Heart right ventricle (tissue), 16 donors: Measurements from ENCODE around the gene KRT86. TPM values are rescaled to one million over a fixed set of nuclear protein-coding genes. Genes with fewer than 3 reads are reported as not detected.
"Not testable (repeated sequence)": the region's sequence is repeated elsewhere in the genome, so short reads cannot be mapped to it uniquely, and the experiment has no call there.

Experiments used
- ATAC-seq, 8 donors: fragments of 200-7000 bp; cut with Tn5 transposase; one replicate each; pipeline ENCODE4 v1.9.1; 2020; ENCODE audit warnings: mild to moderate bottlenecking in 8 of 8, moderate library complexity in 8 of 8, moderate number of reproducible peaks in 1 of 8
- DNase-seq, 2 donors: peaks; one replicate each; pipeline ENCODE4 v3.0.0-alpha.2; 2020
- H3K27ac ChIP-seq, 10 donors: fragments of 200-600 bp; sonication (generic) in 2 of 10; one replicate each; pipeline versions ENCODE4 v1.5.0 to v1.8.0; 2020 to 2022; ENCODE audit warnings: mild to moderate bottlenecking in 3 of 10
- H3K27me3 ChIP-seq, 7 donors: fragments of 200-600 bp; one replicate each; pipeline ENCODE4 v1.8.0; 2021 to 2022; ENCODE audit warnings: mild to moderate bottlenecking in 2 of 7
- H3K36me3 ChIP-seq, 9 donors: fragments of 200-600 bp; sonication (generic) in 1 of 9; one replicate each; pipeline versions ENCODE4 v1.5.0 to v1.8.0; 2020 to 2022; ENCODE audit warnings: mild to moderate bottlenecking in 2 of 9
- H3K4me1 ChIP-seq, 9 donors: fragments of 200-600 bp; sonication (generic) in 1 of 9; one replicate each; pipeline versions ENCODE4 v1.5.0 to v1.8.0; 2020 to 2022; ENCODE audit warnings: mild to moderate bottlenecking in 4 of 9
- H3K4me3 ChIP-seq, 10 donors: fragments of 200-600 bp; sonication (generic) in 2 of 10; one replicate each; pipeline versions ENCODE4 v1.5.0 to v1.8.0; 2020 to 2022; ENCODE audit warnings: mild to moderate bottlenecking in 7 of 10, moderate library complexity in 2 of 10
- H3K9me3 ChIP-seq, 11 donors: fragments of 200-600 bp in 10 of 11; sonication (generic) in 2 of 11; one replicate each; pipeline versions ENCODE4 v1.5.0 to v1.8.0; 2013 to 2022; ENCODE audit warnings: mild to moderate bottlenecking in 2 of 11, control low read depth in 1 of 11, moderate library complexity in 1 of 11
- WGBS, 2 donors: extraction: QIAGEN DNeasy Blood & Tissue Kit; methylation state at CpG; one replicate each; pipeline ENCODE4 v1.1.7; 2013; ENCODE audit warnings: inconsistent platforms in 1 of 2; 5-methylcytosine and 5-hydroxymethylcytosine counted together
- intact Hi-C, 10 donors: fragments of 100-400 bp; cut with DNase I; formaldehyde crosslinking; loops; one replicate each; pipeline versions ENCODE4 v1.11.1 to v1.14.2; 2022
- polyA plus RNA-seq, 2 donors: library from polyadenylated mRNA; stranded (reverse); fragments of 200-250 nt; gene quantifications; one replicate each; pipeline ENCODE4 v1.2.3, GENCODE V29; 2013
- total RNA-seq, 10 donors: library from RNA; stranded (reverse); fragmentation: NEBNext Ultra II Directional in 3 of 10; extraction: Animal tissue kit (Norgen Biotek cat#: 25700) in 3 of 10; gene quantifications; one replicate each; pipeline versions ENCODE4 v1.2.1 to v1.2.4, GENCODE V29; 2021 to 2023
- TF ChIP-seq, protein P1 (sequence below), 9 donors: fragments of 200-600 bp; sonication (generic) in 2 of 9; IDR thresholded peaks; one replicate each; pipeline versions ENCODE4 v1.5.0 to v1.8.0; 2021 to 2022; ENCODE audit warnings: antibody characterized with exemption in 9 of 9, mild to moderate bottlenecking in 5 of 9, moderate library complexity in 1 of 9
- donor health status: Arrhythmogenic right ventricular cardiomyopathy.
- donor health status: ischemic (EF 13 %, LVEDD 7.1; RV severe dilation, severe dysfunction).
- donor health status: healthy with polysubstance abuse.
- donor health status: DM: no; HTN: yes; CAD: no.
- donor health status: DM: no; HTN: no; CAD: no.
- donor health status: ischemic (EF 25% LVEDD 6.9; RV normal size, moderate dysfunction).
- donor health status: ischemic (EF 25% LVEDD 5.7; RV mildly dilated, moderate dysfunction).
- donor health status: healthy.
- donor health status: DM: yes; HTN: yes; CAD: no.
- donor health status: Ischemic cardiomyopathy.
- donor health status: ischemic (EF 35%, LVEDD 5.7; RV mildly dilated, moderate dysfunction).
- donor health status: nonischemic (EF 11% LVEDD 7.7; RV severe dilation, severe dysfunction).
- donor health status: DM: yes; HTN: yes; CAD: no.
- donor health status: PGD.
- donor health status: ischemic (EF 29% LVEDD 5.4; RV normal size, mild dysfunction).
- donor health status: nonischemic (EF 23%, LVEDD 6.1; RV moderate dilation, normal function).

Gene KRT86
- total and polyA plus RNA-seq, 12 donors = 0.01 to 0.19 TPM; not detected in 10

GRCh38 chr12:52236386-52237050, 37.9 kb upstream of the KRT86 start:
- peaks cover 15 to 46% (median 32%) of the 10 kb centered on the region in 7 donors for H3K27me3 ChIP-seq
- intact Hi-C loops = no loop called here
- H3K4me1 ChIP-seq = peaks cover 0 to 32% (median 18%) of the 10 kb centered on the region in 9 donors
- TF ChIP-seq, protein P1, sequence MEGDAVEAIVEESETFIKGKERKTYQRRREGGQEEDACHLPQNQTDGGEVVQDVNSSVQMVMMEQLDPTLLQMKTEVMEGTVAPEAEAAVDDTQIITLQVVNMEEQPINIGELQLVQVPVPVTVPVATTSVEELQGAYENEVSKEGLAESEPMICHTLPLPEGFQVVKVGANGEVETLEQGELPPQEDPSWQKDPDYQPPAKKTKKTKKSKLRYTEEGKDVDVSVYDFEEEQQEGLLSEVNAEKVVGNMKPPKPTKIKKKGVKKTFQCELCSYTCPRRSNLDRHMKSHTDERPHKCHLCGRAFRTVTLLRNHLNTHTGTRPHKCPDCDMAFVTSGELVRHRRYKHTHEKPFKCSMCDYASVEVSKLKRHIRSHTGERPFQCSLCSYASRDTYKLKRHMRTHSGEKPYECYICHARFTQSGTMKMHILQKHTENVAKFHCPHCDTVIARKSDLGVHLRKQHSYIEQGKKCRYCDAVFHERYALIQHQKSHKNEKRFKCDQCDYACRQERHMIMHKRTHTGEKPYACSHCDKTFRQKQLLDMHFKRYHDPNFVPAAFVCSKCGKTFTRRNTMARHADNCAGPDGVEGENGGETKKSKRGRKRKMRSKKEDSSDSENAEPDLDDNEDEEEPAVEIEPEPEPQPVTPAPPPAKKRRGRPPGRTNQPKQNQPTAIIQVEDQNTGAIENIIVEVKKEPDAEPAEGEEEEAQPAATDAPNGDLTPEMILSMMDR (IDR thresholded peaks at IDR 0.05) = no peak
- H3K36me3 ChIP-seq = no peaks in the 10 kb centered on the region
- ATAC-seq = no peak
- H3K27ac ChIP-seq = no peak overlapping the region
- 87 to 88% methylated on average over 3 of the region's 3 CpGs for WGBS, 2 donors
- no peaks in the 10 kb centered on the region for H3K9me3 ChIP-seq
- no peak for DNase-seq
- H3K4me3 ChIP-seq = no peak overlapping the region

DNA sequence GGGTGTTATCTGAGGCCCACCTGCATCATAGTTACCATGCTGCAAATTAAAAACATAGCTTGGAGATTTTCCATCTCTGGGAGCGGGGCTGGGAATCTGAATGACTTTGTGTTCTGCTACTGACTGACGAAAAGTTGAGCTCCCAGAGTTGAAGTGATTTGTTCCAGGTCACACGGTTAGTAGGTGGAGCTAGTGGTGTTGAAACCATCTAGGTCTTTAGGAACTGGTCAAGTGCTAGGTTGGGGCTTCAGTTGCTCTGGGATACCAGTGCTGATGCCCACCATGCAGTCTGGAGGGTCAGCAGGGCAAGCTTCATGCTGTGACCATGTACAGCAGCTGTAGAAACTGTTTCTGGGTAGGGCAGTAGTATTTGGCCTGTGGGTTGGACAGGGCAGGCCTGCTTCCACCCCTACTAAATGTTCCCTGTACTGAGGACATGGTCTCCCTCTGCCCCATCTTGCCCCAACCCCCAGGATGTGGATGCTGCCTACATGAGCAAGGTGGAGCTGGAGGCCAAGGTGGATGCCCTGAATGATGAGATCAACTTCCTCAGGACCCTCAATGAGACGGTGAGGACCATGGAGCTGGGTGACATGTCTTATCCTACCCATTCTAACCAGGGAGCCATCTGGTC, 36.1 kb upstream of the KRT86 start:
- TF ChIP-seq, protein P1 (IDR thresholded peaks at IDR 0.05) = no peak
- no peak overlapping the region for H3K27ac ChIP-seq
- no peak for DNase-seq

DNA sequence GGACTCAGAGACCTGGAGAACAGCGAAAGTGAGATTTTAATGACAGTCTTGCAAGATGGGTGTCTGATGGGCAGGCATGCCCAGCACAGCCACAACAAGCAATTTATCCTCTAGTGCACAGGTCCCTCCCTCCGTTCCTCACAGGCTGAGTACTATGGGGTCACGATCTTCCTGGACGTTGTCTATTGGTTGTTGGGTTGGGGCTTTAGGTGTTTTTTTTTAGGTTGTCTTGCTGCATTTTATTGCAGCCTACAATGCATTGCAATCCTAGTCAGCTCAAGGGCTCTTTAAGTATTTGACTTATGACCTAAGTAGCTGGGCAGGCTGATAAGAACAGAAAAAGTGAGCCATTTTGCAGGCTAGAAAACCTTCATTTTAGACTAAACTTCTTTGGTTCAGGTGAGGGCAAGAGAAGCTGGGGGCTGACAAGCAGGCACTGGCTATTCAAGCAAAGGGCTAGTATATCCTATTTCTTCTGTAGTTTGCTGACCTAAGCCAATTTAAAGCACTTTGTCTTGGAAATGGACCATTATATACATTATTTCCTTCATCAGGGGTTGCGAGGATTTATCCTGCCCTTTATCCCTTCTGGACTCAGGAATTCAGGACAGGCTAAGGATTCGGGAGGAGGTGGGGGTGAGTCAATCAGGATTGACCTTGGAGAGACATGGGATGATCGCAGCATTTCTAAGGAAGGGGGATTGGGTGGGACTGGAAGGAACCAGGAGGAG, 35.4 kb upstream of the KRT86 start:
- WGBS, 2 donors = 87 to 91% methylated on average over 7 of the region's 7 CpGs
- DNase-seq (no peak), ATAC-seq (no peak)
- TF ChIP-seq, protein P1 (IDR thresholded peaks at IDR 0.05) = no peak
- H3K9me3 ChIP-seq = no peaks in the 10 kb centered on the region
- H3K4me1 ChIP-seq = peaks cover 0 to 17% (median 7%) of the 10 kb centered on the region in 9 donors
- no peak overlapping the region for H3K27ac ChIP-seq
- no peaks in the 10 kb centered on the region for H3K36me3 ChIP-seq
- H3K27me3 ChIP-seq = peaks cover under 1 to 20% (median 8%) of the 10 kb centered on the region in 7 donors
- intact Hi-C loops = no loop called here
- no peak overlapping the region for H3K4me3 ChIP-seq

More for the DNA sequence above, 36.1 kb upstream of the KRT86 start:
- H3K4me1 ChIP-seq = peaks cover 0 to 17% (median 4%) of the 10 kb centered on the region in 9 donors
- H3K4me3 ChIP-seq = no peak overlapping the region
- H3K27me3 ChIP-seq = peaks cover 8 to 27% (median 15%) of the 10 kb centered on the region in 7 donors
- H3K9me3 ChIP-seq = no peaks in the 10 kb centered on the region
- 86 to 88% methylated on average over 4 of the region's 4 CpGs for WGBS, 2 donors
- intact Hi-C loops = no loop called here
- H3K36me3 ChIP-seq = no peaks in the 10 kb centered on the region
- ATAC-seq = no peak

GRCh38 chr12:52239767-52240166, 34.7 kb upstream of the KRT86 start:
- H3K9me3 ChIP-seq = no peaks in the 10 kb centered on the region
- H3K27me3 ChIP-seq = peaks cover 0 to 13% (median 4%) of the 10 kb centered on the region in 7 donors
- no peak overlapping the region for H3K4me3 ChIP-seq
- no peaks in the 10 kb centered on the region for H3K36me3 ChIP-seq
- no peak for DNase-seq
- 73 to 75% methylated on average over 2 of the region's 2 CpGs for WGBS, 2 donors
- TF ChIP-seq, protein P1 (IDR thresholded peaks at IDR 0.05) = no peak
- no peak overlapping the region for H3K27ac ChIP-seq
- H3K4me1 ChIP-seq = peaks cover 0 to 23% (median 14%) of the 10 kb centered on the region in 9 donors
- ATAC-seq = no peak
- intact Hi-C loops = no loop called here

DNA sequence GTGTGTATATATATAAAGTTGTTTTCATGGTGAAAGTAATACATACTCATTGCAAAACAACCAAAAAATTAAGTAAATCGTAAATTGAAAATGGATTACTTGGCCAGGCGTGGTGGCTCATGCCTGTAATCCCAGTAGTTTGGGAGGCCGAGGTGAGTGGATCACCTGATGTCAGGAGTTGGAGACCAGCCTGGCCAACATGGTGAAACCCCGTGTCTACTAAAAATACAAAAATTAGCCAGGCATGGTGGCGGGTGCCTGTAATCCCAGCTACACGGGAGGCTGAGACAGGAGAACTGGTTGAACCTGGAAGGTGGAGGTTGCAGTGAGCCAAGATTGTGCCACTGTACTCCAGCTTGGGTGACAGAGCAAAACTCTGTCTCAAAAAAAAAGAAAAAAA, 34.2 kb upstream of the KRT86 start:
- H3K36me3 ChIP-seq, H3K9me3 ChIP-seq, H3K27ac ChIP-seq, H3K4me3 ChIP-seq, DNase-seq, H3K27me3 ChIP-seq, intact Hi-C loops, ATAC-seq: not testable (repeated sequence)
- WGBS, 2 donors = 87 to 94% methylated on average over 6 of the region's 6 CpGs
- peaks cover 0 to 18% (median 14%) of the 10 kb centered on the region in 9 donors for H3K4me1 ChIP-seq
